ENCODE measurements around the gene VWA3A. TPM values are rescaled to one million over a fixed set of nuclear protein-coding genes. Genes with fewer than 3 reads are reported as not detected.
"Not testable (repeated sequence)": the region's sequence is repeated elsewhere in the genome, so short reads cannot be mapped to it uniquely, and the experiment has no call there.

VWA3A gene
- total RNA-seq, 1 donor = under 0.01 TPM

DNA sequence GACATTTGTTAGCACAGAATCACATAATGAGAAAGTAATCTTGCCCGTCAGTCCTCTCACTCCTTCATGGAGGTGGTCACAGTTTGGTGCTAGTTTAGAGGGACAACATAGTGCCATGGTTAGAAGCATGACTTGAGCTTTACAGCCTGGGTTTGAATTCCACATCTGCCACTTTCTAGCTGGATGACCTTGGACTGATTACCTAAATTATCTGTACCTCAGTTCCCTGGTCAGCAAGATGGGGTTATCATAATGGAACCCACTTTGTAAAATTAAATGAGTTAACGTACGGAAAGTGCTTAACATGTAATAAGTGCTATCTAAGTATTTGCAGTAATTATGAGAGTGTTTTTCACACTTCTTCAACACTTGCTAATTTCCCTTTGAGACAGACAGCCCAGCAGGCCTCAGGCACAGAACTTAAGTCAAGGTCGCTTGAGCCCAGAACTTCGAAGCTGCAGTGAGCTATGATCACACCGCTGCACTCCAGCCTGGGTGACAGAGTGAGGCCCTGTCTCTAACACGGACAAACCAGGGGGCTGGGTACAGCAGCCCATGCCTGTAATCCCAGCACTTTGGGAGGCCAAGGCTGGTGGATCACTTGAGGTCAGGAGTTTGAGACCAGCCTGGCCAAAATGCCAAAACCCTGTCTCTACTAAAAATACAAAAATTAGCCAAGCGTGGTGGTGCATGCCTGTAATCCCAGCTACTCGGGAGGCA is 7.1 kb downstream of the VWA3A start:
- no peak overlapping the region for H3K4me3 ChIP-seq (ENCODE audit: low read depth, low read length)
- no peak for DNase-seq (ENCODE audit: low read depth)
- TF ChIP-seq, protein P1, sequence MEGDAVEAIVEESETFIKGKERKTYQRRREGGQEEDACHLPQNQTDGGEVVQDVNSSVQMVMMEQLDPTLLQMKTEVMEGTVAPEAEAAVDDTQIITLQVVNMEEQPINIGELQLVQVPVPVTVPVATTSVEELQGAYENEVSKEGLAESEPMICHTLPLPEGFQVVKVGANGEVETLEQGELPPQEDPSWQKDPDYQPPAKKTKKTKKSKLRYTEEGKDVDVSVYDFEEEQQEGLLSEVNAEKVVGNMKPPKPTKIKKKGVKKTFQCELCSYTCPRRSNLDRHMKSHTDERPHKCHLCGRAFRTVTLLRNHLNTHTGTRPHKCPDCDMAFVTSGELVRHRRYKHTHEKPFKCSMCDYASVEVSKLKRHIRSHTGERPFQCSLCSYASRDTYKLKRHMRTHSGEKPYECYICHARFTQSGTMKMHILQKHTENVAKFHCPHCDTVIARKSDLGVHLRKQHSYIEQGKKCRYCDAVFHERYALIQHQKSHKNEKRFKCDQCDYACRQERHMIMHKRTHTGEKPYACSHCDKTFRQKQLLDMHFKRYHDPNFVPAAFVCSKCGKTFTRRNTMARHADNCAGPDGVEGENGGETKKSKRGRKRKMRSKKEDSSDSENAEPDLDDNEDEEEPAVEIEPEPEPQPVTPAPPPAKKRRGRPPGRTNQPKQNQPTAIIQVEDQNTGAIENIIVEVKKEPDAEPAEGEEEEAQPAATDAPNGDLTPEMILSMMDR (IDR thresholded peaks at IDR 0.05; ENCODE audit: insufficient read depth, low read depth, low read length) = no peak

DNA sequence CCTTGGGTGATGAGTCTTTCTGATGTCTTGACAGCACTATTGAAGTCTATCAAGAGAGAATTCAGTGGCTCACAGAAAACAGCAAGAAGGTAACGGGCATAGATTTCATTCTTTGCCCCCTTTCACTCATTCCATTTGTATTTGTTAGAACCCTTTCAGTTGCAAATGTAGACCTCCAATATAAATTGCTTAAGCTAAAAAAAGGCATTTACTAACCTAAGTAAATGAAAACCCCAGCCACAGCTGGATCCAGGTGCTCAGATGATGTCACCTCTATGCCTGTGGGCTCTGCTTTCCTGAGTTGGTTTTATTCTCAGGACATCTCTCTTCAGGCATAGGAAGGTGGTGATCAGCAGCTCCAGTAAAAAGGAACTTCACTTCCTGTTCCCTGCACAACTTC is 11.1 kb downstream of the VWA3A start:
- no peak overlapping the region for H3K4me3 ChIP-seq (ENCODE audit: low read depth, low read length)
- no peak for DNase-seq (ENCODE audit: low read depth)
- TF ChIP-seq, protein P1 (IDR thresholded peaks at IDR 0.05; ENCODE audit: insufficient read depth, low read depth, low read length) = no peak

DNA sequence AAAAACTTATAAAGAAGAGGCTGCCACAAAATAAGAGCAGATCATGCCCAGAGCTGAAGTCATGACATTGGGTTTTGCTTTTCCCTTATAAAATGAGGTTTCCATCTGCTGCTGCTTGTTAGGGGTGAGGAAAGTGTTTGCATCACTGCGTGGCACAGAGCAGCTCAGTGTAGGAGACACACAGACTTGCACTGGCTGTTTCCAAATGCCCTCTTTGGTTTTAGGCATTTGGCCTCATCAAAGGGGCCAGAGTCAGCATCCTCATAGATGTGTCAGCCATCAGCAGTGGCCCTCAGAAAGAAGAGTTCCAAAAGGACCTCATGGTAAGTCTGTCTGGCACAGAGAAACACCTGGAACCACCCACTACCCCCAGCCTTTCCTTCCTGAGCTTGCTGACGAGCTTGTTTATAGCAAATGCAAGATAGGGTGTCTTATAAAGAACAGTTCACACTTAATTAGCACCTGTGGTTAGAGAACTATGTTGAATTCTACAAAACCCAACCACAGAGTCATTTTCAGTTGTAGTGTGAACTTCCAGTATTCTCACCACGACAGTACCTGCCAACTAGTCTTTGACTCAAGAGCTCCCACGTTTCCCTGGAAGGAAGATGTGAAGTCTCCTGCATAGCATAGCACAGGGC is 17.0 kb downstream of the VWA3A start:
- DNase-seq (ENCODE audit: low read depth) = no peak
- TF ChIP-seq, protein P1 (IDR thresholded peaks at IDR 0.05; ENCODE audit: insufficient read depth, low read depth, low read length) = no peak

DNA sequence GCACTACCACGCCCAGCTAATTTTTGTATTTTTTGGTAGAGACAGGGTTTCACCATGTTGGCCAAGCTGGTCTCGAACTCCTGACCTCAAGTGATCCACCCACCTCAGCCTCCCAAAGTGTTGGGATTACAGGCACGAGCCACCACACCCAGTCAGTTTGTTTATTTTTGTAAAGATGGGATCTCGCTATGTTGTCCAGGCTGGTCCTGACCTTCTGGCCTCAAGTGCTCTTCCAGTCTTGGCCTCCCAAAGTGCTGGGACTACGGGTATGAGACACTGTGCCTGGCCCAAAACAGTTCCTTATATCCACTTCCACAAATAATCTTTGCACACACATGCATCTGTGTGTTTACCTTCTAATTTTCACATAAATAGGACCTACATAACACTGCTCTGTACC is 19.3 kb downstream of the VWA3A start:
- DNase-seq (ENCODE audit: low read depth); H3K4me3 ChIP-seq (ENCODE audit: low read depth, low read length): not testable (repeated sequence)

More for the DNA sequence above, 17.0 kb downstream of the VWA3A start:
- no peak overlapping the region for H3K4me3 ChIP-seq (ENCODE audit: low read depth, low read length)

DNA sequence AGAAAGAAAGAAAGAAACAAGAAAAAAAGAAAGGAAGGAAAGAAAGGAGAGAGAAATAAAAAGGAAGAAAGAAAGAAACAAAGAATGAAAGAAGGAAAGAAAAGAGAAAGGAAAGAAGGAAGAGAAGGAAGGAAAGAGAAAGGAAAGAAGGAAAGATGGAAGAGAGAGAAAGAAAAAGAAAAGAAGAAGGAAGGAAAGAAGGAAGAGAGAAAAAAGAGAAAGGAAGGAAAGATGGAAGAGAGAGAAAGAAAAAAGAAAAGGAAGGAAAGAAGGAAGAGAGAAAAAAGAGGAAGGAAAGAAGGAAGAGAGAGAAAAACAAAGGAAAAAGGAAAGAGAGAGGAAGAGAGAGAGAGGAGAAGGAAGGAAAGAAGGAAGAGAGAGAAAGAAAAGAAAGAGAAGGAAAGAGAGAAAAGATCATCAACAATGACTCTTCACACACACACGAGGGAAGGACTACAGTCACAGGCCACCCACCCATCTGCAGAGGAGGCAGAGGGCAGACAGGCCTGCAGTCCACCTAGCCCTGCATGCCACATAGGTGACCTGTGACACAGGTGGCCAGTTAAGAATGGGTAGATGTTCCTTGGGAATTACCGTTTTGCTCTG is 23.9 kb downstream of the VWA3A start:
- TF ChIP-seq, protein P1 (IDR thresholded peaks at IDR 0.05; ENCODE audit: insufficient read depth, low read depth, low read length) = no peak
- no peak for DNase-seq (ENCODE audit: low read depth)
- no peak overlapping the region for H3K4me3 ChIP-seq (ENCODE audit: low read depth, low read length)

DNA sequence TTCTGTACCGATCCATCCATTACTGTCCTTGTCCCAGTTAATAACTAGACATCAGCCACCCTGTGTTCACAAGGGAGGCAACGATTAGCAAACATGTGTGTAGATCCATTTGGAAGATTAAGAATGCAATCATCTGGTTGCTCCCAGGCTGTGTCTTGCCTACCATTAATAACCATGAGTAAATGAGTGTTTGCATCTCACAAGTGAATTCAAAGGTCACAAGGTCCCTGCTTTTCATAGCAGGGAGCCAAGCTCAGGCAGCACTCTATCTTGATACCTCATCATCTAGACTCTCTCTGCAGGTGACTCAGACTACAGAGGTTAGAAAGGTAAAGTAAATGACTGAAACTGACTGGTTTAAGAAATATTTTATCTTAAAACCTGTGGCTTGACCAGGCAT is 25.3 kb downstream of the VWA3A start:
- no peak overlapping the region for H3K4me3 ChIP-seq (ENCODE audit: low read depth, low read length)
- no peak for DNase-seq (ENCODE audit: low read depth)
- TF ChIP-seq, protein P1 (IDR thresholded peaks at IDR 0.05; ENCODE audit: insufficient read depth, low read depth, low read length) = no peak

DNA sequence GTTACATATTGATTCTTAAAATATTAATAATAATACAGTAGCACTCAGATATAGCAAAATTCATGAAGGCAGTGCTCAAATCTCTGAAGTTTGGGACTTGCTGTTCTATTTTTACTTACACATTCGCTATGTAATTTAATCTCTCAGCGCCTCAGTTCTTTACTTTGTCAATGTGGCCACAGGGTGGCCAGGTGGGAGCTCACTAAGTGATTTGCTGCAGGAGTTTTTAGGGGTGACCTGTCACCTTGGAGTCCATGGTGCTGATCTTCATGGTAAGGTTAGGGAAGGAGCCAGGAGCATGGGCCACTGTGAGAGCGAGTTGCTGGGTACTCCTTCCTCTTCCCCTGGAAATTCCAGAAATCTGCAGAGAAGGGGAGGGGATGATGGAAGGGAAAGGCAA is 28.1 kb downstream of the VWA3A start:
- DNase-seq (ENCODE audit: low read depth) = no peak
- TF ChIP-seq, protein P1 (IDR thresholded peaks at IDR 0.05; ENCODE audit: insufficient read depth, low read depth, low read length) = no peak

More for the DNA sequence above, 28.1 kb downstream of the VWA3A start:
- no peak overlapping the region for H3K4me3 ChIP-seq (ENCODE audit: low read depth, low read length)

Data from fibroblast of villous mesenchyme (primary cell).